Keratinocyte (primary cell): ENCODE results near the gene CFAP91. TPM values are rescaled to one million over a fixed set of nuclear protein-coding genes. Genes with fewer than 3 reads are reported as not detected.

Experiments used
- DNase-seq: peaks from one replicate; pipeline ENCODE4 v3.0.0-alpha.2; 2011; ENCODE audit warnings: low read depth, missing footprints, low spot score
- FAIRE-seq: peaks from 2 replicates; lab custom pipeline; 2011; peaks lifted over from hg19 to GRCh38; lab: Jason Lieb, UNC
- H2AFZ ChIP-seq: 2 replicates; pipeline ENCODE4 v1.6.0; 2012; ENCODE audit warnings: low read length, control low read depth, inconsistent platforms; ENCODE audit not compliant: control insufficient read depth
- H3K27ac ChIP-seq: 2 replicates; pipeline ENCODE4 v1.5.1; 2011; ENCODE audit warnings: low read length; ENCODE audit not compliant: control insufficient read depth, insufficient read depth
- H3K27me3 ChIP-seq: 3 replicates; pipeline ENCODE4 v1.6.0; 2011; ENCODE audit warnings: low read length; ENCODE audit not compliant: control insufficient read depth, insufficient read depth; ENCODE audit errors: extremely low read depth
- H3K36me3 ChIP-seq, 2 experiments: 2 replicates in 1 of 2; 3 replicates in 1 of 2; pipeline ENCODE4 v1.5.1; 2011; ENCODE audit warnings: low read length in 2 of 2, mild to moderate bottlenecking in 1 of 2; ENCODE audit not compliant: control insufficient read depth in 2 of 2, insufficient read depth in 2 of 2; ENCODE audit errors: extremely low read depth in 1 of 2
- H3K4me1 ChIP-seq: 3 replicates; pipeline ENCODE4 v1.5.1; 2011; ENCODE audit warnings: low read length; ENCODE audit not compliant: control insufficient read depth, insufficient read depth; ENCODE audit errors: extremely low read depth
- H3K4me2 ChIP-seq: 3 replicates; pipeline ENCODE4 v1.6.0; 2011; ENCODE audit warnings: low read depth, low read length; ENCODE audit not compliant: control insufficient read depth, insufficient read depth; ENCODE audit errors: extremely low read depth
- H3K4me3 ChIP-seq, 3 experiments: fragments of 200-600 bp in 1 of 3; sonication (generic) in 1 of 3; 2 replicates in 2 of 3; 3 replicates in 1 of 3; pipeline ENCODE4 v1.5.1; 2011 to 2016; ENCODE audit warnings: low read length in 3 of 3, mild to moderate bottlenecking in 3 of 3, control low read depth in 2 of 3, inconsistent platforms in 1 of 3, low read depth in 1 of 3, mixed read lengths in 1 of 3, mixed run types in 1 of 3, moderate library complexity in 1 of 3; ENCODE audit not compliant: control insufficient read depth in 2 of 3, insufficient read depth in 2 of 3; ENCODE audit errors: extremely low read depth in 1 of 3
- H3K79me2 ChIP-seq: 2 replicates; pipeline ENCODE4 v1.6.0; 2012; ENCODE audit warnings: low read length; ENCODE audit not compliant: control insufficient read depth, insufficient read depth
- H3K9ac ChIP-seq: 3 replicates; pipeline ENCODE4 v1.6.0; 2011; ENCODE audit warnings: low read length; ENCODE audit not compliant: control insufficient read depth, insufficient read depth; ENCODE audit errors: extremely low read depth
- H3K9me1 ChIP-seq: 3 replicates; pipeline ENCODE4 v1.6.0; 2011; ENCODE audit warnings: low read length; ENCODE audit not compliant: control insufficient read depth, insufficient read depth; ENCODE audit errors: extremely low read depth
- H3K9me3 ChIP-seq: 2 replicates; pipeline ENCODE4 v1.5.1; 2012; ENCODE audit warnings: low read depth, low read length; ENCODE audit not compliant: control insufficient read depth
- H4K20me1 ChIP-seq: 3 replicates; pipeline ENCODE4 v1.6.0; 2011; ENCODE audit warnings: low read length; ENCODE audit not compliant: control insufficient read depth, insufficient read depth; ENCODE audit errors: extremely low read depth
- CTCF ChIP-seq, 3 experiments: IDR thresholded peaks in 1 of 3; conservative IDR thresholded peaks in 1 of 3; optimal IDR thresholded peaks in 1 of 3; 2 replicates in 2 of 3; 3 replicates in 1 of 3; pipeline versions ENCODE3 to v1.5.1; 2011; ENCODE audit warnings: low read length in 3 of 3, mild to moderate bottlenecking in 3 of 3, moderate library complexity in 2 of 3, control low read depth in 1 of 3, inconsistent platforms in 1 of 3; ENCODE audit not compliant: insufficient read depth in 2 of 3; ENCODE audit errors: extremely low read depth in 1 of 3
- EZH2 ChIP-seq: IDR thresholded peaks from one replicate; pipeline ENCODE4 v1.6.1; 2012; ENCODE audit warnings: inconsistent platforms, mild to moderate bottlenecking, low read length, moderate library complexity
- dilution Hi-C: fragments of 300-500 bp; cut with MboI; formaldehyde crosslinking; loops from one replicate; pipeline ENCODE4 v1.7.0; 2020; ENCODE audit warnings: low sequenced_read_pairs; ENCODE audit not compliant: extremely low pct_ligation_motif_present
- polyA plus RNA-seq, 5 experiments: library from polyadenylated mRNA; depleted of rRNA in 3 of 5; stranded (reverse) in 3 of 5; stranded (forward) in 1 of 5; unstranded in 1 of 5; fragments of >200 nt; gene quantifications; 1 replicate in 1 of 5; 2 replicates in 3 of 5; 3 replicates in 1 of 5; pipeline versions ENCODE4 v1.2.1 to v1.2.3, GENCODE V29; 2011 to 2012; ENCODE audit warnings: missing spikeins in 2 of 5, low read depth in 1 of 5, low replicate concordance in 1 of 5

CFAP91 gene
- polyA plus RNA-seq, 1 donor (not counting 4 experiments of a cell fraction or from before 2014, with no cell fraction given): not detected

DNA sequence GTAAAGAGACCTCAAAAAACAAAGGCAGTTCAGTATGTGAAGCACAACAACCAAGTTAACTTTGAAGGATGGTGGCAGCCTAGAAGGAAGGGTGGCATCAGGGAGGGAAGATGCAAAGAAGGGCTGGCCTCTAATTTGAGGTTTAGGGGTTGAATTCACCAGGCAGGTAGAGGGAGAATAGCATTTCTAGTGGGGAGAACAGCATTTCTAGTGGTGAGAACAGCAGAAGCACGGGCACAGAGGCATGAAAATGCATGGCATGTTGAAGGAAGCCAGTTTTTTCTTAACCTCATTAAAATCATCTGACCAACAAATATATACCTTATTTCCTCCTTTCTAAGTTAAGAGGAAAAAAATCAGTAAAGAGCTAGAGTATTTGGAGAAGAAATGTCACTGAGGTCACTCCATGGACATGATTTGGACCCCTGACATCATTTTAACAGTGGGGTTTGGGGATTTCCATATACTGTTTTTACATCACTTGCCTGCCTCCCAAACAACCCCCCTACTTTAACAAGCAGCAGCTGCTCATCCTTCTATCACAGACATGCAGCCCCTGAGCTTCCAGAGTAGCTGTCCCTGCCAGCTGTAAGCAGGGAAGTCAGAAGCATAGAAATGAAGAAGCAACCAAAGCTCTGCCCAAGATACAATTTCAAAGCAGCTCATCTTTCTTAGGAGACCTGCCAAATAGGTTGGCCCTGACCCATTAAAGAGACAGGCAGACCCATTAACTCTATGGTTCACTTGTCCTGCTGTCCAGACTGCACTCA is 40.0 kb upstream of the CFAP91 start:
- H3K4me3 ChIP-seq: no peak overlapping the region
- H3K4me1 ChIP-seq: no peaks in the 10 kb centered on the region
- no peak overlapping the region for H3K9ac ChIP-seq
- H3K9me3 ChIP-seq: no peaks in the 10 kb centered on the region
- no peaks in the 10 kb centered on the region for H3K79me2 ChIP-seq
- H3K27ac ChIP-seq: no peak overlapping the region
- H4K20me1 ChIP-seq: no peaks in the 10 kb centered on the region
- H2AFZ ChIP-seq: no peak overlapping the region
- TF ChIP-seq CTCF (optimal IDR thresholded peaks at IDR 0.05 in 1 of 3, IDR thresholded peaks at IDR 0.05 in 1 of 3, conservative IDR thresholded peaks at IDR 0.05 in 1 of 3; ENCODE audit: extremely low read depth in 1 of 3, insufficient read depth in 2 of 3, low read length in 3 of 3) (no peak), EZH2 (no peak)
- H3K36me3 ChIP-seq: no peaks in the 10 kb centered on the region
- DNase-seq (no peak), FAIRE-seq (no peak)
- no peak overlapping the region for H3K4me2 ChIP-seq
- dilution Hi-C loops: no loop called here
- no peaks in the 10 kb centered on the region for H3K9me1 ChIP-seq
- H3K27me3 ChIP-seq: no peaks in the 10 kb centered on the region

DNA sequence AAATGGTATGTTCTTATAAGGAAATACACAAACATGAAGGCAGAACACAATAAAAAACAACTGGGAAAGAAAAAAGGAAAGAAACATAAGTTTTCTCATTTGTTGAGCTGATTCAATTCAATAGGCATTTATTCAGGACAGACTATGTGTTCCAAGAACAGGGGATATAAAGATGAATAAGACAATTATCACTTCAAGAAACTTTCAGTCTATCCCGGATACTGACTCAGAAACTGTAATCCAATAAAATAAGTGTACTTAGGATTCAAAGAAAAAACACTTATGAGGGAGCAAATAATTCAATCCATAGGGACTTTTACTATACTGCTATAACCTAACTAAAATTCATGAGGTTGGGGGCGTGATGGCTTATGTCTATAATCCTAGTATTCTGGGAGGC is 38.9 kb upstream of the CFAP91 start:
- Histone ChIP-seq H4K20me1 (no peaks in the 10 kb centered on the region), H3K27ac (no peak overlapping the region), H3K4me3 (no peak overlapping the region), H3K79me2 (no peaks in the 10 kb centered on the region), H3K27me3 (no peaks in the 10 kb centered on the region), H3K9me3 (no peaks in the 10 kb centered on the region), H3K9ac (no peak overlapping the region), H3K9me1 (no peaks in the 10 kb centered on the region), H2AFZ (no peak overlapping the region), H3K36me3 (peaks cover 3% of the 10 kb centered on the region in 2 experiments), H3K4me1 (no peaks in the 10 kb centered on the region), H3K4me2 (no peak overlapping the region)
- no peak for DNase-seq
- TF ChIP-seq CTCF (optimal IDR thresholded peaks at IDR 0.05 in 1 of 3, IDR thresholded peaks at IDR 0.05 in 1 of 3, conservative IDR thresholded peaks at IDR 0.05 in 1 of 3; ENCODE audit: extremely low read depth in 1 of 3, insufficient read depth in 2 of 3, low read length in 3 of 3) (no peak), EZH2 (no peak)
- no peak for FAIRE-seq
- dilution Hi-C loops: no loop called here
